Measurements from ENCODE around the gene ARMC7.
A peak's percentile ranks its signal among the peaks of the same experiment; 100 is the strongest.
"Not testable (repeated sequence)": the region's sequence is repeated elsewhere in the genome, so short reads cannot be mapped to it uniquely, and the experiment has no call there.

ARMC7 gene

GRCh38 chr17:75154195-75155106 lies 44.7 kb downstream of the ARMC7 start, which contains the start of gene JPT1:
JPT1 (minus strand) TSS chr17:75154512; CDS start chr17:75154397, 115 bp downstream.
- peak; percentile 97 for DNase-seq (ENCODE audit: low read depth)

DNA sequence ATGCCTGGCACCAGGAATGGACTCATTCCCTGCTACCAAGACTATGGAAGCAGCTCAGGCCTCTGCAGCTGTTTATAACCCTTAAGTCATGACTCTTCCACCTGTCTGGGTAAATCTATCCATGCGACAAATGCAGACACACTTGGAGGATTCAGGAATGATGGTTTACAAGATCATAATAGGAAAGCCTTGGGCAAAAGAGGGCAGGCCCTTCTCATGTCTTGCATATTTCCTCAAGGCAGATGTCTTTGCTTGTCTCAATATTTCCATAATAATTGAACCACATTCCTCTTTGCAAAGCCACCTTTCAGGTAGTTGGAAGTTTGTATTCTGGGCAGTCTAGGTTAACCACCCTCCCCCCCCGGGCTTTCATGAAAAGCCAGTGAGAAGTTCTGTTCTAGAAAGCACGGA lies 45.4 kb downstream of the ARMC7 start:
- no peak for DNase-seq (ENCODE audit: low read depth)

DNA sequence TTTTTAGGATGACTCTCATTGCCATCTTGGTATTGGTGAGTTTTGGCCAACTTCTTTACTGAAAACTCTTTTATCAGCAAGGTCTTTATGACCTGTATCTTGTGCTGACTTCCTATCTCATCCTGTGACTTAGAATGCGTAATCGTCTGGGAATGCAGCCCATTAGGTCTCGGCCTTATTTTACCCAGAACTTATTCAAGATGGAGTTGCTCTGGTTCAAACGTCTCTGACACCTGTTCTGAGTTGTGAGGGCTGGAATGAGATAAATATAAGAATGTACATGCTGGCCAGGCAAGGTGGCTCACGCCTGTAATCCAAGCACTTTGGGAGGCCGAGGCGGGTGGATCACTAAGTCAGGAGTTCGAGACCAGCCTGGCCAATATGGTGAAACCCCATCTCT lies 48.7 kb downstream of the ARMC7 start:
- not testable (repeated sequence) for DNase-seq (ENCODE audit: low read depth)

GRCh38 chr17:75159196-75160031 lies 49.6 kb downstream of the ARMC7 start:
- no peak for DNase-seq (ENCODE audit: low read depth)

DNA sequence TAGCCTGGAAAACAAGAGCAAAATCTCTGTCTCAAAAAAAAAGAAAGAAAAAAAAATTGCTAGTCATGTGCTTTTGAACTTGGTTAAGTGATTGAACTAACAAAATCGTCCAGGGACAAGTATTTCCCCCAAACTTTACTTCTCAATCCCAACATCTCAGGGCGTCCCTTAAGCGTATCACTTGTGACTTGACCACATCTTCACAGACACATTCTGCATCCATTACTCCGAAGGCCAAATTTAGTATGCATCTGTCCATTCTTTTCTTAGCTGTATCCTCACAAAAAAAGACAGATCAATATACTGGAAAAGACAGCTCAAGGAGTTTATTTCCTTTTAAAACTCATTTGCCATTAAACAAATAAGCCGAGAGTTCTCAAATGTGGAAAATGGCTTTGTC lies 50.4 kb downstream of the ARMC7 start:
- no peak for DNase-seq (ENCODE audit: low read depth)

- DNase-seq (ENCODE audit: low read depth): no peak
These were observed 53.3 kb downstream of the ARMC7 start for GRCh38 chr17:75163074-75163473.

GRCh38 chr17:75164606-75165005 lies 54.8 kb downstream of the ARMC7 start:
- DNase-seq (ENCODE audit: low read depth): not testable (repeated sequence)

DNA sequence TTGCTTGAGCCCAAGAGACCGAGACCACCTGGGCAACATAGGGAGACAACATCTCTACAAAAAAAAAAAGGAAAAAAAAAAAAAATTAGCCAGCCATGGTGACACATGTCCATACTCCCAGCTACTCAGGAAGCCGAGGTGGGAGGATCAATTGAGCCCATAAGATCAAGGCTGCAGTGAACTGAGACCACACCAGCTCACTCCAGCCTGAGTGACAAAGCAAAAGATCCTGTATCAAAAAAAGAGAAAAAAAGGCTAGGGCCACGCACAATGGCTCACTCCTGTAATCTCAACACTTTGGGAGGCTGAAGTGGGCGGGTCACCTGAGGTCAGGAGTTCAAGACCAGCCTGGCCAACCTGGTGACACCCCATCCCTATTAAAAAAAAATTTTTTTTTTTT lies 59.2 kb downstream of the ARMC7 start:
- no peak for DNase-seq (ENCODE audit: low read depth)

DNA sequence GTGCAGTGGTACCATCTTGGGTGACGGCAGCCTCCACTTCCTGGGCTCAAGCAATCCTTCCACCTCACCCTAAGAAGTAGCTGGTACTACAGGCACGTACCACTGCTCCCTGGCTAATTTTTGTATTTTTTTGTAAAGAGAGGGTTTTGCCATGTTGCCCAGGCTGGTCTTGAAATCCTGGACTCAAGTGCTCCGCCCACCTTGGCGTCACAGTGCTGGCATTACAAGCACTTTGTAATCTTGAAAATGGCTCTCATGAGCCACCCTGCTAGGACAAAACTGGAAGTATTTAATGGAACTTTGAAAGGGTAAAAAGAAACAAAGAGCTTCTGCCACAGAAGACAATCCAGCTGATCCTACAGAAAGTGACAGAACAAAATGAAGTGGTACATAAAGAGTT lies 63.8 kb downstream of the ARMC7 start:
- DNase-seq (ENCODE audit: low read depth): no peak

- no peak for DNase-seq (ENCODE audit: low read depth)
These were observed 65.2 kb downstream of the ARMC7 start for GRCh38 chr17:75174996-75175395.

DNA sequence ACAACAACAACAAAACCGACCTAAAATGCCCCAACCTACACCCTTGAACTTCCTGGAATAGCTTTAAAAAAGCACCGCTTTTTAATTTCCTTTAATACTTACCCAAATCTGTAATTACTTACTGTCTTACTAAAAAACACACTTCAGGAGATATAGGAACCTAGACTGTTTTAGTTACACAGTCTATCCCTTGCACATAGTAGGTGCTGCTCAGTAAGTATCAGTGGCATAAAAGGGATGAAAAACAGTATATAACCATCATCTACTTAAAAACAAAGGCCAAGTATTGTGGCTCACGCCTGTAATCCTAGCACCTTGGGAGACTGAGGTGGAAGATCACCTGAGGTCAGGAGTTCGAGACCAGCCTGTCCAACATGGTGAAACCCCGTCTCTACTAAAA lies 66.9 kb downstream of the ARMC7 start:
- no peak for DNase-seq (ENCODE audit: low read depth)

DNA sequence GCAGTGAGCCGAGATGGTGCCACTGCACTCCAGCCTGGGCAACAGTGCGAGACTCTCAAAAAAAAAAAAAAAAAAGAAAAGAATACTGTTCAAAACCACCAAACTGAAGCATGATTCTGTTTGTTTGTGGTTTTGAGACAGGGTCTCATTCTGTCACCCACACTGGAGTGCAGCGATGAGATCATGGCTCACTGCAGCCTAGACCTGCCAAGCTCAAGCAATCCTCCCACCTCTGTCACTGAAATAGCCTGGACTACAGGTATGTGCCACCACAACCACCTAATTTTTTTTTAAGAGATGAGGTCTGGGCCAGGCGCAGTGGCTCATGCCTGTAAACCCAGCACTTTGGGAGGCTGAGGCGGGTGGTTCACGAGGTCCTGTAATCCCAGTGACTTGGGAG lies 68.7 kb downstream of the ARMC7 start:
- no peak for DNase-seq (ENCODE audit: low read depth)
